Esophagus squamous epithelium (tissue), 5 donors: ENCODE results near the gene TPM2. TPM values are rescaled to one million over a fixed set of nuclear protein-coding genes. Genes with fewer than 3 reads are reported as not detected.

Experiments used
- DNase-seq: peaks from one replicate; lab custom pipeline; 2025; lab: John Stamatoyannopoulos, UW
- H3K27ac ChIP-seq, 4 donors: fragments of 200-600 bp; sonication (generic); one replicate each; pipeline ENCODE4 v1.5.1; 2016 to 2019; ENCODE audit warnings: mild to moderate bottlenecking in 1 of 4
- H3K27me3 ChIP-seq, 4 donors: fragments of 200-600 bp; sonication (generic); 1 replicate in 3 of 4; 2 replicates in 1 of 4; pipeline versions ENCODE4 v1.5.1 to v1.6.0; 2017 to 2021; ENCODE audit warnings: antibody characterized with exemption in 1 of 4
- H3K36me3 ChIP-seq, 3 donors: fragments of 200-600 bp; sonication (generic); one replicate each; pipeline ENCODE4 v1.5.1; 2016 to 2019
- H3K4me1 ChIP-seq, 3 donors: fragments of 200-600 bp; sonication (generic); one replicate each; pipeline ENCODE4 v1.5.1; 2017 to 2019
- H3K4me3 ChIP-seq, 4 donors: fragments of 200-600 bp; sonication (generic); 1 replicate in 3 of 4; 2 replicates in 1 of 4; pipeline ENCODE4 v1.5.1; 2016 to 2019; ENCODE audit warnings: mild to moderate bottlenecking in 2 of 4, moderate library complexity in 1 of 4
- H3K9me3 ChIP-seq, 3 donors: fragments of 200-600 bp; sonication (generic); one replicate each; pipeline ENCODE4 v1.5.1; 2016 to 2019
- CTCF ChIP-seq, 6 experiments: fragments of 450-650 bp in 4 of 6; fragments of 200-600 bp in 2 of 6; sonication (generic) in 2 of 6; IDR thresholded peaks; one replicate each; pipeline ENCODE4 v1.5.1; 2016 to 2019; ENCODE audit warnings: antibody characterized with exemption in 6 of 6, mild to moderate bottlenecking in 4 of 6, moderate library complexity in 4 of 6
- POLR2A ChIP-seq, 4 donors: fragments of 450-650 bp; IDR thresholded peaks; one replicate each; pipeline ENCODE4 v1.6.1; 2017; ENCODE audit warnings: antibody characterized with exemption in 4 of 4, mild to moderate bottlenecking in 4 of 4, moderate library complexity in 3 of 4
- WGBS, 2 donors: methylation state at CpG; one replicate each; pipeline ENCODE4 v1.1.5; 2018; 5-methylcytosine and 5-hydroxymethylcytosine counted together
- intact Hi-C: fragments of 100-400 bp; cut with DNase I; formaldehyde crosslinking; loops from one replicate; pipeline ENCODE4 v1.15.0; 2022
- total RNA-seq, 4 donors: library from RNA; depleted of rRNA; stranded (reverse); fragments of >200 nt; gene quantifications; one replicate each; pipeline ENCODE4 v1.1.0, GENCODE V29; 2016
- donor health status: DM: yes; HTN: yes; CAD: no.

TPM2 gene
- total RNA-seq, 4 donors from 2014 or later: 80.8 to 1,148 (median 217) TPM

DNA sequence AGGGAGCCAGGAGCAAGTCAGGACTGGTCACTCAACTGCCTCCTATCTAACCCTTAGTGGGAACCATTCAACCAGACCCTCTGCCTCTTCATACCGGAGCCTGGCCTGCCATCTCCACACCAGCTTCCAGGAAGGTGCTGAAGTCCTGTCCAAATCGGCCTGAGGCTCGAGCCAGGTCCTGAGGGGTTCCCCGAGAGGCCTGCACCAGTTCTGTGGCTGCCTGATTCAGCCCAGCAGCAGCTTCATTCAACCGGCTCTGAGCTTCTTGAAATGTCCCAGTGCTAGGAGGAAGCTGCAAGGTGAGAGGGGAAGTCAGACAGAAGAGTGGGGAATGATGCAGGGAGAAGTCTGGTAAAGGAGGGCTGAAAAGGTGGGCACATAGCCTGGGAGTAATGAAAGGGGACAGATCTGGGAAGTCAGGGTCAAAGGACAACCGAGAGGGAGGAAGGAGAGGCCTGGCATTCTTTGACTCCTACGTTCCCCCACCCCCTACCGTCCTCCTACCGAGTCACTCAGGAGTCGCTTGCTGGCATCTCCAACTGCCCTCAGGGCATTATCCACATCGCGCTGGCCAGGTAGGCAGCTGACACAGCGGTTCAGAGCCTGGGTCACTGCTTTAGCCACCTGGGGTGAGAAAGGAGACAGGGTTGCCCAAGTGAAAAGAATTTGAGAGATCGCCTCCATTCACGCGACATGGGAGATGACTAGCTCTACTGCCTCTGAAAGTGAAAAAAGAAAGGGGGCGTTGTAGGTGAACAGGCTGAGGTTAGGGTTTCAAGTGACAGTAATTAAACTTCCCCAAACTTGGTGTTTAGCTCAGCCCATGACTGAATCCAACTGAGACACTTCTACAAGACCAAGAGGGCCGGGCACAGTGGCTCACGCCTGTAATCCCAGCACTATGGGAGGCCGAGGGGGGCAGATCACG lies 22.0 kb upstream of the TPM2 start:
- TF ChIP-seq POLR2A (IDR thresholded peaks at IDR 0.05) (no peak), CTCF (IDR thresholded peaks at IDR 0.05) (no peak)
- DNase-seq: no peak
- Histone ChIP-seq H3K4me3 (no peak overlapping the region), H3K27ac (peak overlapping the region in 3 of 4 donors; percentile 13 to 34 (median 17)), H3K9me3 (no peaks in the 10 kb centered on the region), H3K4me1 (no peaks in the 10 kb centered on the region), H3K27me3 (no peaks in the 10 kb centered on the region), H3K36me3 (peaks cover 65 to 100% (median 81%) of the 10 kb centered on the region in 3 donors)
- intact Hi-C loops: no loop called here
- 73 to 79% methylated on average over 17 to 18 of the region's 21 CpGs for WGBS, 2 donors

- WGBS, 2 donors: 77 to 91% methylated on average over 6 to 7 of the region's 7 CpGs
- Histone ChIP-seq H3K4me1 (no peaks in the 10 kb centered on the region), H3K27ac (peak overlapping the region in 2 of 4 donors; percentile 13 to 34), H3K27me3 (no peaks in the 10 kb centered on the region), H3K4me3 (no peak overlapping the region), H3K9me3 (no peaks in the 10 kb centered on the region), H3K36me3 (peaks cover 71 to 100% (median 83%) of the 10 kb centered on the region in 3 donors)
- no peak for TF ChIP-seq POLR2A (IDR thresholded peaks at IDR 0.05)
- no peak for TF ChIP-seq CTCF (IDR thresholded peaks at IDR 0.05)
- intact Hi-C loops: no loop called here
- no peak for DNase-seq
These were observed 21.2 kb upstream of the TPM2 start for GRCh38 chr9:35710818-35711500.

DNA sequence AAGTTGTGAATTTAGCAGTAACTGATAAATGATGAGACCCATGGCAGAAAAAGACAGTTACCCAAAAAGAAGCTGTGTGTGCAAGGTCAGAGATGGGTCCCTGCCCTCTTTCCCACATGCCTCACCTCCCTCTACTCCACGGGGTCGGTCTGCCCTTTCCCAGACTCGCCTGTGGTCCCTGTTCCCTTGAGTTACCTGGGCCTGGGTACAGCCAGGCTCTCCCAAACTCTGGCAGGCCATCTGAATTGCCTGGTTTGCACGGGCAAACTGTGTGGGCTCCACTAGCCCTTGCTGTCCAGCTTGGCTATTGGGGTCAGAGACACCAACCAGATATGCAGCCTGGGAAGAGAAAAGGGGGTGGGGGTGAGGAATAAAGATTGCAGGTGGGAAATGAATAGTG lies 18.4 kb upstream of the TPM2 start:
- peaks cover 76 to 100% (median 90%) of the 10 kb centered on the region in 3 donors for H3K36me3 ChIP-seq
- H3K27me3 ChIP-seq: no peaks in the 10 kb centered on the region
- no peak for TF ChIP-seq CTCF (IDR thresholded peaks at IDR 0.05)
- TF ChIP-seq POLR2A (IDR thresholded peaks at IDR 0.05): no peak
- H3K27ac ChIP-seq: peak overlapping the region in 1 of 4 donors; percentile 39
- H3K4me3 ChIP-seq: no peak overlapping the region
- DNase-seq: no peak
- WGBS, 2 donors: 89 to 96% methylated on average over 3 to 4 of the region's 4 CpGs
- intact Hi-C loops: no loop called here
- no peaks in the 10 kb centered on the region for H3K9me3 ChIP-seq
- no peaks in the 10 kb centered on the region for H3K4me1 ChIP-seq

GRCh38 chr9:35706951-35707350 lies 17.2 kb upstream of the TPM2 start:
- H3K4me1 ChIP-seq: no peaks in the 10 kb centered on the region
- no peak for DNase-seq
- H3K4me3 ChIP-seq: no peak overlapping the region
- H3K9me3 ChIP-seq: no peaks in the 10 kb centered on the region
- H3K27ac ChIP-seq: no peak overlapping the region
- TF ChIP-seq POLR2A (IDR thresholded peaks at IDR 0.05): no peak
- TF ChIP-seq CTCF (IDR thresholded peaks at IDR 0.05): no peak
- no peaks in the 10 kb centered on the region for H3K27me3 ChIP-seq
- H3K36me3 ChIP-seq: peaks cover 78 to 100% (median 91%) of the 10 kb centered on the region in 3 donors
- WGBS, 2 donors: 61% methylated on average over 2 of the region's 10 CpGs; no CpG with 5 or more reads in 1 of the 2 donors
- intact Hi-C loops: no loop called here
